ENCODE measurements around the gene NUP58.
"Not testable (repeated sequence)": the region's sequence is repeated elsewhere in the genome, so short reads cannot be mapped to it uniquely, and the experiment has no call there.

Gene NUP58

DNA sequence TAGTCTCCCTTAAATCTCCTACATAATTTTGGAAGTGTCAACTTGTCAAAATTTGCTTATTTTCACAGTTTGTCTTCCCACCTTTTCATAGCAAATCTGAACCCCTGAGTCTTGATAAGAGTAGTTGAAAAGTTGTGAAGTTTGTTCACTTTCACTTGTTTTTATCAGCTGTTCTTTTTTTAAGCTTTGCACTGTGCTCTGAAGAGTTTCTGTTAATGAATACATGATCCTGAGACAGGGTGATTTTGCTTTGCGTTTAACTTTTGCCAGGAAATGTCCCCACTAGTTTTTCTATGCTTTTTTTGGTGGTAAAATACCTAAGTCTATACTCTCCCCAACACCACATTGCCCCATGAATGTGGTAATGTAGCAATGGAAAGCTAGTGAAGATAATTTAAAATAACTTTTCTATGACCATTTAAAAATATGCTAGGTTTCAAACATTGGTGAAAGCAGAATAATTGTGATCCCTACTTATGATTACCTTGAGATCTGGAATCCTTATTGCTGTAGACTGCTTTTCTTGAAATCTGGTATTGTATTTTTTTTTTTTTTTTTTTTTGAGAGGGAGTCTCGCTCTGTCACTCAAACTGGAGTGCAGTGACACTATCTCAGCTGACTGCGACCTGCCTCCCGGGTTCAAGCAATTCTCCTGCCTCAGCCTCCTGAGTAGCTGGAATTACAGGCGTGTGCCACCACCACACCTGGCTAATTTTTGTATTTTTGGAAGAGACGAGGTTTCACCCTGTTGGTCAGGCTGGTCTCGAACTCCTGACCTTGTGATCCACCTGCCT, 5.4 kb downstream of the NUP58 start:
- no peaks in the 10 kb centered on the region for H3K27me3 ChIP-seq (replicated peaks; ENCODE audit: control insufficient read depth, insufficient read depth, low read length)
- peaks cover 8% of the 10 kb centered on the region for H3K36me3 ChIP-seq (ENCODE audit: control insufficient read depth, insufficient read depth, low read length)
- no peak overlapping the region for H3K4me3 ChIP-seq (replicated peaks; ENCODE audit: low read depth, low read length)
- no peak for DNase-seq (ENCODE audit: extremely low read depth, insufficient read length)
- TF ChIP-seq, protein P1, sequence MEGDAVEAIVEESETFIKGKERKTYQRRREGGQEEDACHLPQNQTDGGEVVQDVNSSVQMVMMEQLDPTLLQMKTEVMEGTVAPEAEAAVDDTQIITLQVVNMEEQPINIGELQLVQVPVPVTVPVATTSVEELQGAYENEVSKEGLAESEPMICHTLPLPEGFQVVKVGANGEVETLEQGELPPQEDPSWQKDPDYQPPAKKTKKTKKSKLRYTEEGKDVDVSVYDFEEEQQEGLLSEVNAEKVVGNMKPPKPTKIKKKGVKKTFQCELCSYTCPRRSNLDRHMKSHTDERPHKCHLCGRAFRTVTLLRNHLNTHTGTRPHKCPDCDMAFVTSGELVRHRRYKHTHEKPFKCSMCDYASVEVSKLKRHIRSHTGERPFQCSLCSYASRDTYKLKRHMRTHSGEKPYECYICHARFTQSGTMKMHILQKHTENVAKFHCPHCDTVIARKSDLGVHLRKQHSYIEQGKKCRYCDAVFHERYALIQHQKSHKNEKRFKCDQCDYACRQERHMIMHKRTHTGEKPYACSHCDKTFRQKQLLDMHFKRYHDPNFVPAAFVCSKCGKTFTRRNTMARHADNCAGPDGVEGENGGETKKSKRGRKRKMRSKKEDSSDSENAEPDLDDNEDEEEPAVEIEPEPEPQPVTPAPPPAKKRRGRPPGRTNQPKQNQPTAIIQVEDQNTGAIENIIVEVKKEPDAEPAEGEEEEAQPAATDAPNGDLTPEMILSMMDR (IDR thresholded peaks at IDR 0.05; ENCODE audit: insufficient read depth, low read length, poor library complexity, severe bottlenecking) = no peak

DNA sequence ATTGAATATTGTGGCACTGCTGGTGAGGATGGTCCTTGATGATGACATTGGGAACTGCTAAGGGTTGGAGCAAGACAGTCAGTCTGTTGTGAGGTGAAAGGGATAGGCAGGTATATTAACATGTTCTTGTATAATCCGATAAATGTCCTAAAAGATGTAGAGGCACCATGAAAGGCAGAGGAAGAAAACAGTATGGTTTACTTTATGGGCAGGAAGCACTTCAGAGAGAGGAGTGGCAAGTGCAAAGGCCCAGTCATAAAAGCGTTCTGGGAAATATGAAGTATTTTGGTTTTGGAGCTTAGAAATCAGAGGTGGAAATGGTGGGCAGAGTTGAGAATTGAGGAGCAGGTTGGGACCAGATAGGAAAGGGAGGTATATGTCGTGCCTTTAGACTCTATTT, 9.5 kb downstream of the NUP58 start:
- Histone ChIP-seq H3K27me3 (replicated peaks; ENCODE audit: control insufficient read depth, insufficient read depth, low read length) (no peaks in the 10 kb centered on the region), H3K36me3 (ENCODE audit: control insufficient read depth, insufficient read depth, low read length) (peaks cover 4% of the 10 kb centered on the region), H3K4me3 (replicated peaks; ENCODE audit: low read depth, low read length) (no peak overlapping the region)
- TF ChIP-seq, protein P1 (IDR thresholded peaks at IDR 0.05; ENCODE audit: insufficient read depth, low read length, poor library complexity, severe bottlenecking) = no peak
- DNase-seq (ENCODE audit: extremely low read depth, insufficient read length) = no peak

- DNase-seq (ENCODE audit: extremely low read depth, insufficient read length); H3K36me3 ChIP-seq (ENCODE audit: control insufficient read depth, insufficient read depth, low read length); H3K27me3 ChIP-seq (replicated peaks; ENCODE audit: control insufficient read depth, insufficient read depth, low read length); H3K4me3 ChIP-seq (replicated peaks; ENCODE audit: low read depth, low read length): not testable (repeated sequence)
Observed at GRCh38 chr13:25318946-25319345, 17.5 kb downstream of the NUP58 start.

- DNase-seq (ENCODE audit: extremely low read depth, insufficient read length) = no peak
- Histone ChIP-seq H3K36me3 (ENCODE audit: control insufficient read depth, insufficient read depth, low read length) (peaks cover 6% of the 10 kb centered on the region), H3K27me3 (replicated peaks; ENCODE audit: control insufficient read depth, insufficient read depth, low read length) (no peaks in the 10 kb centered on the region), H3K4me3 (replicated peaks; ENCODE audit: low read depth, low read length) (no peak overlapping the region)
- TF ChIP-seq, protein P1 (IDR thresholded peaks at IDR 0.05; ENCODE audit: insufficient read depth, low read length, poor library complexity, severe bottlenecking) = no peak
Observed at GRCh38 chr13:25319771-25320170, 18.3 kb downstream of the NUP58 start.

GRCh38 chr13:25324100-25324499, 22.7 kb downstream of the NUP58 start:
- DNase-seq (ENCODE audit: extremely low read depth, insufficient read length) = no peak
- TF ChIP-seq, protein P1 (IDR thresholded peaks at IDR 0.05; ENCODE audit: insufficient read depth, low read length, poor library complexity, severe bottlenecking) = no peak
- H3K36me3 ChIP-seq (ENCODE audit: control insufficient read depth, insufficient read depth, low read length) = peaks cover 3% of the 10 kb centered on the region
- no peak overlapping the region for H3K4me3 ChIP-seq (replicated peaks; ENCODE audit: low read depth, low read length)
- no peaks in the 10 kb centered on the region for H3K27me3 ChIP-seq (replicated peaks; ENCODE audit: control insufficient read depth, insufficient read depth, low read length)

DNA sequence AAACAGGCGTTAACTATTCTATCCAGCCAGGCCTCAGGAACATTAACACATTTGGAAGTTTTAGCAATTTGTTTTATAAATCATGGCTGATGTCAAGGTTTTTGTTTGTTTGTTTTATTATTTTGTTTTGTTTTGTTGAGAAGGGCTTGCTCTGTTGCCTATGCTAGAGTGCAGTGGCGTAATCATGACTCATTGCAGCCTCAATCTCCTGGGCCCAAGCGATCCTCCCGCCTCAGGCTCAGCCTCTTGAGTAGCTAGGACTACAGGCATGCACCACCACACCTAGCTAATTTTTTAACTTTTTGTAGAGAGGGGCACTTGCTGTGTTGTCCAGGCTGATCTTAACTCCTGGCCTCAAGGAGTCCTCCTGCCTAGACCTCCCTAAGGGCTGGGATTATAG, 28.3 kb downstream of the NUP58 start:
- TF ChIP-seq, protein P1 (IDR thresholded peaks at IDR 0.05; ENCODE audit: insufficient read depth, low read length, poor library complexity, severe bottlenecking) = no peak
- Histone ChIP-seq H3K4me3 (replicated peaks; ENCODE audit: low read depth, low read length) (no peak overlapping the region), H3K27me3 (replicated peaks; ENCODE audit: control insufficient read depth, insufficient read depth, low read length) (no peaks in the 10 kb centered on the region), H3K36me3 (ENCODE audit: control insufficient read depth, insufficient read depth, low read length) (peaks cover 9% of the 10 kb centered on the region)
- no peak for DNase-seq (ENCODE audit: extremely low read depth, insufficient read length)
